ENCODE data around the gene CTSH. TPM values are rescaled to one million over a fixed set of nuclear protein-coding genes. Genes with fewer than 3 reads are reported as not detected.
A peak's percentile ranks its signal among the peaks of the same experiment; 100 is the strongest.

Gene CTSH
- total RNA-seq: 100 to 1,000 TPM in 1 of 2 donors, 10 to 100 TPM in 1; 61.9 to 101 TPM
- 24.6 TPM for polyA plus RNA-seq (2013, experiment 1 of 2)
- 21.8 TPM for polyA plus RNA-seq (2013, experiment 2 of 2)
- long read RNA-seq, experiment 1, transcript CTSH-201 (12 exons, 2,190 nt): major isoform, 26 of 50 reads
- long read RNA-seq, experiment 1, partial matches to known transcripts: 11 of 50 reads
- long read RNA-seq, experiment 1, other reads (novel, unspliced or antisense): 13 of 50 reads
- long read RNA-seq, experiment 2, transcript CTSH-201 (12 exons, 2,190 nt): major isoform, 56 of 66 reads
- long read RNA-seq, experiment 2, partial matches to known transcripts: 2 of 66 reads
- long read RNA-seq, experiment 2, other reads (novel, unspliced or antisense): 6 of 66 reads
- long read RNA-seq, experiment 3, transcript CTSH-201 (12 exons, 2,190 nt): major isoform, 112 of 135 reads
- long read RNA-seq, experiment 3, partial matches to known transcripts: 2 of 135 reads
- long read RNA-seq, experiment 3, other reads (novel, unspliced or antisense): 21 of 135 reads
- long read RNA-seq, experiment 4, transcript CTSH-201 (12 exons, 2,190 nt): major isoform, 115 of 131 reads
- long read RNA-seq, experiment 4, partial matches to known transcripts: 4 of 131 reads
- long read RNA-seq, experiment 4, other reads (novel, unspliced or antisense): 12 of 131 reads

- Mint-ChIP-seq H3K27me3 (ENCODE audit: insufficient read depth) (peaks cover 28% of the 10 kb centered on the region), H3K4me3 (peak within 1 kb of the TSS; percentile 69), H3K27ac (peak within 1 kb of the TSS; percentile 30), H3K4me1 (peaks cover 21% of the 10 kb centered on the region), H3K36me3 (ENCODE audit: low read depth) (no peaks in the 10 kb centered on the region), H3K9me3 (peaks cover 2% of the 10 kb centered on the region)
- peak within 1 kb of the TSS; percentile 41 for H3K9ac ChIP-seq (ENCODE audit: extremely low read depth, low read length, poor library complexity, severe bottlenecking)
- H3K4me1 ChIP-seq (ENCODE audit: control insufficient read depth, insufficient read depth, low read length): peaks cover 9% of the 10 kb centered on the region
- TF ChIP-seq CTCF (conservative IDR thresholded peaks at IDR 0.05): no peak
- H3K27me3 ChIP-seq (ENCODE audit: control insufficient read depth, insufficient read depth, low read length, poor library complexity, severe bottlenecking): peaks cover 8% of the 10 kb centered on the region
- no peaks in the 10 kb centered on the region for H3K9me3 ChIP-seq (ENCODE audit: control insufficient read depth, low read length)
- H3K27ac ChIP-seq (ENCODE audit: low read depth, low read length): no peak within 1 kb of the TSS
- peak; percentile 97 for DNase-seq
- no peaks in the 10 kb centered on the region for H3K36me3 ChIP-seq (ENCODE audit: control insufficient read depth, insufficient read depth, low read length)
- 4 to 6% methylated on average over 6 to 70 of the region's 71 CpGs for WGBS, 2 experiments (ENCODE audit: insufficient coverage in 1 of 2, insufficient read length in 1 of 2)
- H3K4me3 ChIP-seq (ENCODE audit: low read length): peak within 1 kb of the TSS; percentile 82
These were observed at the start of gene CTSH for GRCh38 chr15:78944669-78945407. Gene CTSH (minus strand): TSS chr15:78945046. CDS start chr15:78944981, 65 bp downstream.

GRCh38 chr15:78993931-78994530 is 49.2 kb upstream of the CTSH start:
- Histone ChIP-seq H3K9ac (ENCODE audit: extremely low read depth, low read length, poor library complexity, severe bottlenecking) (no peak overlapping the region), H3K4me1 (ENCODE audit: control insufficient read depth, insufficient read depth, low read length) (no peaks in the 10 kb centered on the region), H3K4me3 (ENCODE audit: low read length) (no peak overlapping the region), H3K9me3 (ENCODE audit: control insufficient read depth, low read length) (no peaks in the 10 kb centered on the region), H3K36me3 (ENCODE audit: control insufficient read depth, insufficient read depth, low read length) (no peaks in the 10 kb centered on the region), H3K27ac (ENCODE audit: low read depth, low read length) (no peak overlapping the region), H3K27me3 (ENCODE audit: control insufficient read depth, insufficient read depth, low read length, poor library complexity, severe bottlenecking) (no peaks in the 10 kb centered on the region)
- peaks cover 3% of the 10 kb centered on the region for H3K4me1 Mint-ChIP-seq
- no peak for DNase-seq
- no peaks in the 10 kb centered on the region for H3K36me3 Mint-ChIP-seq (ENCODE audit: low read depth)
- no peak overlapping the region for H3K4me3 Mint-ChIP-seq
- H3K27ac Mint-ChIP-seq: no peak overlapping the region
- H3K9me3 Mint-ChIP-seq: no peaks in the 10 kb centered on the region
- 77 to 81% methylated on average over 7 to 10 of the region's 10 CpGs for WGBS, 2 experiments (ENCODE audit: insufficient coverage in 1 of 2, insufficient read length in 1 of 2)
- TF ChIP-seq CTCF (conservative IDR thresholded peaks at IDR 0.05): no peak
- peaks cover 4% of the 10 kb centered on the region for H3K27me3 Mint-ChIP-seq (ENCODE audit: insufficient read depth)

- Mint-ChIP-seq H3K4me1 (peaks cover 3% of the 10 kb centered on the region), H3K27ac (no peak overlapping the region), H3K36me3 (ENCODE audit: low read depth) (no peaks in the 10 kb centered on the region), H3K4me3 (no peak overlapping the region), H3K27me3 (ENCODE audit: insufficient read depth) (peaks cover 2% of the 10 kb centered on the region), H3K9me3 (no peaks in the 10 kb centered on the region)
- Histone ChIP-seq H3K4me3 (ENCODE audit: low read length) (no peak overlapping the region), H3K27ac (ENCODE audit: low read depth, low read length) (no peak overlapping the region), H3K9ac (ENCODE audit: extremely low read depth, low read length, poor library complexity, severe bottlenecking) (no peak overlapping the region), H3K4me1 (ENCODE audit: control insufficient read depth, insufficient read depth, low read length) (no peaks in the 10 kb centered on the region), H3K27me3 (ENCODE audit: control insufficient read depth, insufficient read depth, low read length, poor library complexity, severe bottlenecking) (no peaks in the 10 kb centered on the region), H3K9me3 (ENCODE audit: control insufficient read depth, low read length) (no peaks in the 10 kb centered on the region), H3K36me3 (ENCODE audit: control insufficient read depth, insufficient read depth, low read length) (no peaks in the 10 kb centered on the region)
- WGBS, 2 experiments (ENCODE audit: insufficient coverage in 1 of 2, insufficient read length in 1 of 2): 85 to 88% methylated on average over 4 of the region's 4 CpGs
- no peak for DNase-seq
- TF ChIP-seq CTCF (conservative IDR thresholded peaks at IDR 0.05): no peak
These were observed 48.5 kb upstream of the CTSH start for GRCh38 chr15:78993257-78993930.

All from endodermal cell (in vitro differentiated cells).